NCI-H187 (cell line): ENCODE results near the gene SRSF7.
"Not testable (repeated sequence)": the region's sequence is repeated elsewhere in the genome, so short reads cannot be mapped to it uniquely, and the experiment has no call there.

Experiments used
- DNase-seq, 2 experiments: peaks; one replicate each; lab custom pipeline; 2025; lab: John Stamatoyannopoulos, UW

Gene SRSF7

GRCh38 chr2:38754049-38754448 lies 2.9 kb upstream of the SRSF7 start:
- no peak for DNase-seq

DNA sequence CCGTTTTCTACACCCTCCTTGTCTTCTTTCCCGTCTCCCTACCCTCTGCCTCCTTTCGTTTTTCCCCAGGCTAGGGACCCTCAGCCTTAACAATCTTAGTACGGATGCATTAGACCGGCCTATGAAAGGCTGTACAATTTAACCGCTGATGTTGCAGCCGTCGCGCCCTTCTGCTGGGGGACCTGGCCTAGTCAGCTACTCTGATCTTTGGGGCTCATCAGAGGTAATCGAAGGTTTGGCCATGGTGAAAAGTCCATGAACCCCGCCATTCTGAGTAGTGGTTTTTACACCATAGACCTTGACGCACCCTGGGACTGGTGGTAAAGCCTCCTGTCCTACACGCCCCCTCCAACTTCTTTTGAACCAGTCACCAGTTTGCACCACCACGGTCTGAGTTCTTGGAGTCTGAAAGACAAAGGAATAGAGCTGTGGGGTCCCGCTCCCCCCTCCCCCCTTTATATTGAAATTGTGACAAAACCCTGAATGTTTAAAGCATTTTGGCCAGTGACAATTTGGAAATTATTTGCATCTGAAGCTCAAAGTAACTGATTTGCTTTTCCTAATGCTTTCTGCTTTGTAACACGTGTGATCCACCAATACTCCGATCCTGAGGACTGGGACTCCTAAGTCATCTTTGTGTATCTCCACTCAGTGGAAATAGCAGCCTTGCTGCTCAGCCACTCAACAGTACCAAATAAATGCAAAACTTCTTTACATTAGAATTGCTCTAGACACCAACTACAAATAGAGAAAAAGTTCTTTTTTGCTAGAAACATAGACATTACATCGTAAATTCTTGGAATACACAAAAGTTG lies 642 bp upstream of the SRSF7 start:
- DNase-seq, result no peak

DNA sequence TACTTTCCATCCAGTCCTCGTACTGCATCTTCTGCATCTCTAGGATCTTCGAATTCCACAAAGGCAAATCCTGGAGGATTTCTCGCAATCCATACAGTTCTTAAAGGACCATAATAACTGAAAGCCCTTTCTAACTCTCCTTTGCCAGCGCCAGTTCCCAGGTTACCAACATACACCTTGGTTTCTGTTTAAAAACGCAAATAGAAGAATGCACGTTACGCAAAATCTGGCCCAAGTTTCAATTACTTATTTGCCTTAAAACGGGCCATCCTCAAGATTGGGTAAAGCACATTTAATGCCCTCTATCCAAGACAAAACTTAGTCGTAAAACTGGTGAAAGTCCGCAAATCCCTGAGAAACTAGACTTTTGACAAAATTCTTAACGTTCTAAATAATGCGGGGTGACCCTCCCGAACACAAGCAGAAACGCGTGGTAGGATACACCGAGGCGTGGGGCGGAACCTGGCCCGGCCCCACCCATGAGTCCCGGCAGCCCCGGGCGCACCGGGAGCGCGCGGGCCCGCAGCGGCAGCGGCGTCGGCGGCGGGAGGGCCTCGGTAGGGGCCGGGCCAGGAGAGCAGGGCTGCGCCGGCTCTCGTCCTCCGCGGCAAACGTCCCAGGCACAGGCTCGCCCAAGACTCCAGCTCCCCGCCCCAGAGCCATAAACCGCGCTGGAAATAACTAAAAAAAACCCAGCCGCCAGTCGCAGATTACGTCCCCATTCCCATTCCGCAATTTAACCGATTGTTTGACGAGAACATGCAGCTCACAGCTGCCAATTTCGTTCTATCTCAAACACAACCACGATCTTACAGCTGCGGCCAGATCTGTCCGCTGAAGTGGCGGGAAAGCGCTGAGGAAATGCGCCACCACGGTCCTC lies 910 bp downstream of the SRSF7 start:
- peak; percentile 31 to 91 for DNase-seq

DNA sequence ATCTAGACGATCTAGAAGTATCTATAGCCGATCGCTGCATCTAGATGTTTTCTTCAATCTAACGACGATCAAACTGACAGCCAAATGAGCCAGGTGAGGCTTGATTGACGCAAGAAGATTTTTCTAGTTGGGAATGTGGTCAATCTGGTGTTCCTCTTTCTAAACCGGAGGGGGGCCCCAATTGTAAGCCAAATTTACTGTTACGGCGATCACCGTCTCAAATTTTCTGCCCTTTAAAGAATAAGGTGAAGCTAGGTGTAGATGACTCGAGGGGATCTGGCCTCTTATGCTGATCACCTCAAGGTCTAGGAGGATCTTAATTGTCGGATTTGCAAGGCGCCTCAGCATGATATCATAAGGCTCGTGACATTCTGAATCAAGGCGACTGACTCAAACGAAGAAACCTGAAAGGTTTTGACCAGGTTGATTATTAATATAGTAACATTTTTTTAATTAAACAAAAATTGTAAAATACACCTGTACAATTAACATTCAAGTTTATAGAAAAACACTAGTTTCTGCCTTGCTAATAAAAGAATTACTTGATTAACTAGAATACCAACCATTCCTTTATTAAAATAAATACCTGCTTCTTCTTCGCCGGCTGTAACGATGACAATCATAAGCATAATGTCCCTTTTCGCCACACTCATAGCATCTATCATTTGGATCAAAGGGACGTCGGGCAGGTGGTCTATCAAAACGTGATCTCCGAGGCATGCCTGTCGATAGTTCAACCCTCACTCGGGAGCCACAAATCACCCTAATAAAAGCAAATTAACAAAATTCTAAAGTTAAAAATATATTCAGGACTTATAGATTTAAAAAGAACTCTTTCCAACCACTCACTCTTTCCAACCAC lies 2.0 kb downstream of the SRSF7 start:
- no peak for DNase-seq

GRCh38 chr2:38748391-38748790 lies 2.8 kb downstream of the SRSF7 start:
- no peak for DNase-seq

DNA sequence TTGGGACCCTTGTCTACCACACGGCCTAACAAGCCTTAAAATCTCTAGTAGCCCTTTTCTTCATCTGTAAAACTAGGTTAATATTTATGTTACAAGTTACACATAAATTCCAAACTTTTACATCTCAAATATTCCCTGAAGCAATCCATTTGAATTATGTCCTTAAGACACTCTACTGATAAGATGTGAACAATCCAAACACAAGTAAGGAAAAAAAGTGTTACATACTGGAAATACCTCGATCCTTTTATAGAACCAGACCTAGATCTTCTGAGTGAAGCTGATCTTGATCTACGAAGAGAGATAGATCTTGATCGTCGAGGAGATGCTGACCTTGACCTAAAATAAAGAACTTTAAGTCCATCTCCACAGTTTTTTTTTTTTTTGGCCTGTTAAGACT lies 3.3 kb downstream of the SRSF7 start:
- DNase-seq, result no peak

DNA sequence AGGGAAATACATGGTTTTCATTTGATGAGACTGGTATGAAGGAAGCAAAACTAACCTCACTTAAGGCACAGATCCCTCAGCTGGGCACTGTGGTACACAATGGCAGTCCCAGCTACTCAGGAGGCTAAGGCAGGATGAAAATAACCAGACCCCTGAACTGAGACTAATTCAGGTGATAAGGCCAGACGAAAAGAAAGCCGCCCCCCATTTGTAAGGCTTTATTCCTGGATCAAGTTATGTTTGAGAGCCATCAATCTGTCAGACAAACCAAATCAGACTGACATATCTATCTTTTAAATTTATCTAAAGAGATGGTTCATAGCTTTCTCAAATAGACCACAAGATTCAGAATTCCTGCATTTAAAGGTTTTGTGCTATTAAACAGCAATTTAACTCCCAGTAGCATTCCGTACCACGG lies 4.1 kb downstream of the SRSF7 start:
- DNase-seq, result no peak

DNA sequence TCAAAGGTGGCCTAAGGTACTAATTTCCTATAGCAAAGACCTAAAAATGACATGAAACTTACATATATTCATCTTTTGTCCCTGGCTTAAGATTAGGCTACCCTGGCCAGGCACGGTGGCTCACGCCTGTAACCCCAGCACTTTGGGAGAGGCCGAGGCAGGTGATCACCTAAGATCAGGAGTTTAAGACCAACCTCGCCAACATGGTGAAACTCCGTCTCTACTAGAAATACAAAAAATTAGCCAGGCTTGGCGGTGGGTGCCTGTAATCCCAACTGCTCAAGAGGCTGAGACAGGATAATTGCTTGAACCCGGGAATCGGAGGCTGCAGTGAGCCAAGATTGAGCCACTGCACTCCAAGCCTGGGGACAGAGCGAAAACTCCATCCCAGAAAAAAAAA lies 5.9 kb downstream of the SRSF7 start:
- DNase-seq, result no peak

DNA sequence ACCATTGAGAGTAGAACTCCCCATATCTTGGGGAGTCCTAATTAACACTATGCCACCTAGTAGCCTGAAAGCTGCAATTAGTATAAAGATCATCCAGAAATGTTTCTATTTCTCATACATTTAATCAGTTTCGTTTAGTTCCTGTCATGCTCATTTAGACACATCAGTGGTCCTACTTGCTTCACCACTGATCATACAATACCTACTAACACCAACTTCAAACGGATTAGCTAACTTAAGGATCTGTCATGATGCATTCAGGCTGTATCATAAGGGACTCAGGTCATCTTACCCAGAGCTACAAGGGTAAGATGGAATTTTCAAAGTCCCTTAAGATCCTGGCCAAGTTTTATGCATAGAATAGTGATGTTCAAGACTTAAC lies 6.8 kb downstream of the SRSF7 start:
- DNase-seq, result no peak

DNA sequence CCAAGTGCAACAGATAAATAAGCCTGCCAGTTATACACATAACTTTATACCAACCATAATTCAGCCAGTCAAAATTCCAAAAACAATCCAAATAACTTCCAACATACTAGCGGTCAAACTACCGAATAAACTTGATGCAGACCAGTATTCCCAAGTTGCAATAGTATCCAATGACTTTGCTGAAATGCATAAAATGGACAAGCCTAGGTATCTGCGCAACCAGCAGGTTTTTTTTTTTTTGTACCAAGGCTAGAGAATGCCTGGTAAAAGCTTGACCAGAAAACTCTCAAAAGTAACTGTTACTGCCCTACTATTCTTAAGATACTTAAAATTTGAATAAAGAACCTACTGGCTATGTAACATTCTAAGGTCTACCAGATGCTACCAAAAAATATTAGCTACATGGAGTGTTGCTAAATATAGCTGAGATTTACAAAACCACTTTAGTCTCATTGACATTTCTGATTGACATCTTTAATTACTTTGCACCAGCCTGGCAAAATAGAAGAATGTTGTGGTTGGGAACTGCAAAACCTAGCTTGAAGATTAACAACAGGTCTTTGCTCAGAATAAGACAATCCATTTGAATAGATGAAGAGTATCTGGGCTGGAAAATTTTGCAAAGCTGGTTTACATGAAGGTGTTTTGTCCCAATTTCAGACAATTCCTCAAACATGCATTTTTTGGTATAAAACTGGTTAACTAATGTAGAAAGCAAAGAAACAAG lies 7.3 kb downstream of the SRSF7 start:
- DNase-seq, result no peak

DNA sequence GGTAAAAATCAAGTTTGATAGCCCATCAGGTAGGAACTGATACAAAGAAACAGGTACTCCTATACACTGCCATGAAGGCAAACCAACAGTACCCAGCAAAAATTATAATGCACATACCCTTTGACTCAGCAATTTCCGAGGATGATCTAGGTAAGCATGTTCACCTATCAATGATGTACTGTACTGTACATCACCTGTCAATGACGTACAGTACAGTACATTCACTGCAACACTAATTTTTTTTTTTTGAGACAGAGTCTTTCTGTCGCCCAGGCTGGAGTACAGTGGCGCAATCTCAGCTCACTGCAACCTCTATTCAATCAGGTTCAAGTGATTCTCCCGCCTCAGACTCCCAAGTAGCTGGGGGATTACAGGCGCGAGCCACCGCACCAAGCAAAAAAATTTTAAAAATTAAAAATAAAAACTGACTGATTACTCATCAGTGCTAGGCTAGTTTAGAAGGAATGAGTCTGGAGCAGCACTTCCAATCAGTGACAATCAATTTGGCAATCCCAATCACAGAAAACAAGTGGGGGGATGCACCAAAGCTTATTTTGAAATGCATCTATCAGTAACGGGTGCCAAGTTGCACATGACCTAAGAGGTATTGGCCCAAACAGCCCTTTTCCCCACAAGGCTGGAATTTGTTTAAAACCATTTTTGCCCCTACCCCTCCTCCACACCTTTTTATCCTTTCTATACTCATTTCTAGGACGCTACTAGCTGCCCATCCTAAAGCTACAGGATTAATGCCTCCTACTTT lies 8.2 kb downstream of the SRSF7 start:
- DNase-seq, result no peak

DNA sequence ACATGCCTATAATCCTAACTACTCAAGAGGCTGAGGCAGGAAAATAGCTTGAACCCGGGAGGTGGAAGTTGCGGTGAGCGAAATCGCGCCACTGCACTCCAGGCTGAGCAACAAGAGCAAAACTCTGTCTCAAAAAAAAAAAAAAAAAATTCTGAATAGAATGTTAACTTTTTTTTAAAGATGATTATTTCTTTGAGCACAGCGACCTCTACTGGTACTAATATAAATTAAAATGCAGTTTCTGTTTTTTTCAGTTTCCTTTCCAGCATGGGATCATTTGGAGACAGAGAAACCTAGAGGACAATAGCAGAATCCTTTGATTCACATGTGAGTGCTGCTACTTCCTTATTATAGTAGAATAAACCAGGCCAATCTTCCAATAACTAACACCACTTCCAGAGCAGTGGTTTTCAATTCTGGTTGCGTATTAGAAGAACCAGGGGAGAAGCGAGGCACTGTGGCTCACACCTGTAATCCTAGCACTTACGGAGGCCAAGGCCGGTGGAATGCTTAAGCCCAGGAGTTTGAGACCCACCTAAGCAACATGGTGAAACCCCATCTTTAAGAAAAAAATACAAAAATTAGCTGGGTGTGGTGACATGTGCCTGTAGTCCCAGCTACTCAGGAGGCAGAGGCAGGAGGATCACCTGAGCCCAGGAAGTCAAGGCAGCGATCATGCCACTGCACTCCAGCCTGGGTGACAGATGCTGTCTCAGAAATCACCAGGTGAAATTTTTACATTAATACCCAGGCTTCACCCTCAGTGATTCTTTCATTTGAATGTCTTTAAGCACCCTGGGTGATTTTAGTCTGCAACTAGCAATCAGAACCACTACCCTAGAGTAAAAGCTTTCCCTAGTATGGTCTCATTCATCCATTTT lies 10.1 kb downstream of the SRSF7 start:
- no peak for DNase-seq

- DNase-seq, result no peak
Measured at GRCh38 chr2:38739524-38739923, 11.6 kb downstream of the SRSF7 start.

GRCh38 chr2:38737925-38738324 lies 13.2 kb downstream of the SRSF7 start:
- no peak for DNase-seq

GRCh38 chr2:38737000-38737698 lies 14.0 kb downstream of the SRSF7 start:
- not testable (repeated sequence) for DNase-seq

DNA sequence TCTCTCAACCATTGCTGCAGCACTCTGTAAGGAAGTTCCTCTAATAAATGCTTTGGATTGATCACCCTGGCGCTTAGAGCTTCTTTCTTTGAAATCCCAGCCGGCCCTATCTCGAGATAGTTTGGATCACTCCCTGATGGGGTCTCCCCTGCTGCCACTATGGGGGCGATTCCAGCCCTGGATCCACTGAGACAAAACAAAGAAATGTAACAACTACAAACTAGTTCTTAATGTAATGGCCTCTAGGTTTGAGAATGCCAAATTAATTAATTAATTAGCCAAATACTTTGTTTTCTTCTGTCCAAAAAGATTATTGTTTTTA lies 15.2 kb downstream of the SRSF7 start:
- no peak for DNase-seq

GRCh38 chr2:38734299-38735058 lies 16.7 kb downstream of the SRSF7 start:
- no peak for DNase-seq

DNA sequence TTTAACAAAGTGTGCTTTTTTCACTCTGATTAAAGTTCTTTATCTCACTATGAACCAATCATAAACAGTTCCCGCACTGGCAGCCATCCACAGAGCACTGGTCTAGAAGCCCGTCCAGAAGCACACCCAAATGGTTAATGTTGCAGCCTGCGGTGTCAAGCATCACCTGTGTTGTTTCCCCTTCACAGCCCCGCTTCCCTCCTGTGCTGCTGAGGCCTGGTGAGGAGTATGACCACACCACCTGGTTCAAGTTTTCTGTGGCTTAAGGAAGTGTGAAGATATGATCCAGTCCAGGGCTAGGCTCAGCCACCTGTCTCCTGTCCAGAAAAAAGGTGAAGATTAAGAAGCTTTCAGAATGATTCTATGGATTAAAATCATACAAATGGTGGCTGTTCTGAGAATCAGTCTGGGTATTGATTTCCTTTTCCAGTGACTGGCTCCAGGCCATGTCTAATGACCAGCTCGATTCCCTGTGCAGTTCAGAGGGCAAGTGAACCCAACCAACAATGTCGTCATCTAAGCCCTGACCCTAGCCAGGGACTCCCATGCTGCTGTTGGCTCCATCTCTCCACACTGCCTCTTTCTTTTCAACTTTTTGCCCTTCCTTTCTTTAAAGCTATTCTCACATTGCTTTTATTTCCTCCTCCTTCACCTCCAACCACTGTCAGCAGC lies 17.7 kb downstream of the SRSF7 start:
- DNase-seq, result no peak
